ENCODE results near the gene PHLDB1. TPM values are rescaled to one million over a fixed set of nuclear protein-coding genes. Genes with fewer than 3 reads are reported as not detected.

The PHLDB1 gene
- total RNA-seq, 1 experiment from 2014 or later = 40.0 TPM

GRCh38 chr11:118621784-118622375 lies 14.5 kb downstream of the PHLDB1 start:
- DNase-seq (ENCODE audit: low spot score) = no peak

GRCh38 chr11:118622376-118623268 lies 15.2 kb downstream of the PHLDB1 start:
- DNase-seq (ENCODE audit: low spot score) = peak; percentile 91

GRCh38 chr11:118623269-118623655 lies 15.8 kb downstream of the PHLDB1 start:
- DNase-seq (ENCODE audit: low spot score) = peak; percentile 48

GRCh38 chr11:118625036-118625690 lies 17.7 kb downstream of the PHLDB1 start:
- DNase-seq (ENCODE audit: low spot score) = no peak

- no peak for DNase-seq (ENCODE audit: low spot score)
Measured at GRCh38 chr11:118625976-118626375, 18.6 kb downstream of the PHLDB1 start.

- DNase-seq (ENCODE audit: low spot score) = no peak
Measured at GRCh38 chr11:118627566-118627965, 20.2 kb downstream of the PHLDB1 start.

- no peak for DNase-seq (ENCODE audit: low spot score)
Measured at GRCh38 chr11:118628031-118628430, 20.6 kb downstream of the PHLDB1 start.

- DNase-seq (ENCODE audit: low spot score) = no peak
Measured at GRCh38 chr11:118628432-118628831, 21.0 kb downstream of the PHLDB1 start.

- no peak for DNase-seq (ENCODE audit: low spot score)
Measured at GRCh38 chr11:118628861-118629549, 21.6 kb downstream of the PHLDB1 start.

GRCh38 chr11:118629761-118630661 lies 22.6 kb downstream of the PHLDB1 start:
- no peak for DNase-seq (ENCODE audit: low spot score)

- DNase-seq (ENCODE audit: low spot score) = no peak
Measured at GRCh38 chr11:118631142-118631909, 23.9 kb downstream of the PHLDB1 start.

- DNase-seq (ENCODE audit: low spot score) = no peak
Measured at GRCh38 chr11:118632577-118633318, 25.3 kb downstream of the PHLDB1 start.

- DNase-seq (ENCODE audit: low spot score) = no peak
Measured at GRCh38 chr11:118633319-118633690, 25.9 kb downstream of the PHLDB1 start.

- no peak for DNase-seq (ENCODE audit: low spot score)
Measured at GRCh38 chr11:118633979-118634378, 26.6 kb downstream of the PHLDB1 start.

- no peak for DNase-seq (ENCODE audit: low spot score)
Measured at GRCh38 chr11:118634431-118635236, 27.2 kb downstream of the PHLDB1 start.

- DNase-seq (ENCODE audit: low spot score) = no peak
Measured at GRCh38 chr11:118635237-118635591, 27.8 kb downstream of the PHLDB1 start.

GRCh38 chr11:118635642-118636041 lies 28.2 kb downstream of the PHLDB1 start:
- DNase-seq (ENCODE audit: low spot score) = no peak

- no peak for DNase-seq (ENCODE audit: low spot score)
Measured at GRCh38 chr11:118636569-118637290, 29.3 kb downstream of the PHLDB1 start.
